Effector CD8-positive, alpha-beta T cell (primary cell): ENCODE data around the gene SHISAL1.

Source experiments
- DNase-seq: peaks from one replicate; lab custom pipeline; 2025; lab: John Stamatoyannopoulos, UW

SHISAL1 gene

DNA sequence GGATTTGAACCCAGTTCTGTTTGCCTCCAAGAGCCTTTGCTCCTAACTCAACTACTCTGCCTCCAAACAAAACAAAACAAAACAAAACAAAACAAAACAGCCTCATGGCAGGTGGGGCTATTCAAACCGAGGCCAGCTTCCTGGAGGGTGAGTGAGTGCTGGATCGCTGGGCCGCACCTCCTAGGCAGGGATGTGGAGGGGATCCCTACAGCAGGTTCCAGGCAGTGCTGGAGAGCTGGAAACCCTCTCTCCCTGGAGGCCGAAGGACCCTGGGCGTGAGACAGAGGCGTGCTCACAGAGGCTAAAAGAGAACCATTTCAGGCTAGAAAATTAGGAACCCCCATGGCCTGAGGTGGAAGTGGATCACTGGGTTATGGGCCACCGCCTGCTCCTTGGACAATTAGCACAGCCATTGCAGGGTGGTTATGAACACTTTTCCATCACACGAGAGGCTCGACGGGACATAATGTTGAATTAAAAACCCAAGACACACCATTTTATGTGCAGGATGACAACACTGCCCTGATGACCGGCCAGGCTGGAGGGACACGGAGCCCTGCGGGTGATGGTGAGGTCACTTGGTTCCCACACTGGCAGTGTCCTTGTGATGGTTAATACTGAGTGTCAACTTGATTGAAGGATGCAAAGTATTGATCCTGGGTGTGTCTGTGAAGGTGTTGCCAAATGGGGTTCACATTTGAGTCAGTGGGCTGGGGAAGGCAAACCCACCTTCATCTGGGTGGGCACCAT is 35.2 kb downstream of the SHISAL1 start:
- DNase-seq: no peak

DNA sequence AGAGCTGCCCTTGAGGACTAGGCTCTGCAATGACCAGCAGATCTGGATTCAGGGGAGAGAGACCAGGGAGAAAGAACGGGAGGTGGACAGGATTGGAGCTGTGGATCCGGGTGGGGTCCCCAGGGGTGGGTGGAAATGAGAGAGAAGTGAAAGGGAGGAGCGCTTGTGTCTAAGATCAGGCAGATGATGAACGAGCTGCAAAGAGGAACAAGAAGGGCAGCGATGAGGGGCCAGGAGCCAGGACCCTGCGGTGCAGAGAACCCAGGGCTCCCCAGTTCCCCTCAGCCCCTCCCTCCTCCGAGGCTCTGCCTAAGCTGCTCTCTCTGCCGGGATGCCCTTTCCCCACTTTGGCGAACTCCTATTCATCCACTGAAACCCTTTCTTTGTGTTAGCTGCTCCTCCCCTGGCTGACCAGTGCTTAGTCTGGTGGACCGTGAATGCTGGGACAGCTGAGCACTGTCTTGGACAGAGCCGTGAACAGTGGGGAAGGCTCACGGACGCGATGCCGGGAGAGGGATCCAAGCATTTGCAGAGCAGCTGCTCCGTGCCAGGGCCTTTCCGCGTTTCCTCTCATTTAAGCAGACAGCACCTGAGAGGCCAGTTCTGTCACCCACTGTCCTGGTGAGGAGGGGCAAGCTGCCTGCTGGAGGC is 35.9 kb downstream of the SHISAL1 start:
- DNase-seq: no peak

DNA sequence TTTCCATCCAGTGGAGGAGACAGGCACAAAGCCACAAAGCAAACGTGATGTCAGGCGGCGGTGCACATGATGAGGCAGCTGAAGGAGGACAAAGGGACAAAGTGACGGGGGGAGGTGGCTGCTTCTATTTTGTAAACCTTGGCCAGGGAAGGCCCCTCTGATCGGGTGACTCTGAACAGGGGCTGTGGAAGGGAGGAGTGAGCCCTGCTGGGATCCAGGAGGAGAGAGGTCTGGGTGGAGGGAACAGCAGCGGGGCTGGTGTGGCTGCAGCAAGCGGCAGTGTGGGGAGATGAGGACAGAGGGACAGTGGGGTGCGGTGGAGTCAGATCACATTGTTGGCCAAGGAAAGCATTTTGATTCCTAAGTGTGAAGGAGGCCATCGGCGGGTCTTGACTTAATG is 36.7 kb downstream of the SHISAL1 start:
- no peak for DNase-seq

DNA sequence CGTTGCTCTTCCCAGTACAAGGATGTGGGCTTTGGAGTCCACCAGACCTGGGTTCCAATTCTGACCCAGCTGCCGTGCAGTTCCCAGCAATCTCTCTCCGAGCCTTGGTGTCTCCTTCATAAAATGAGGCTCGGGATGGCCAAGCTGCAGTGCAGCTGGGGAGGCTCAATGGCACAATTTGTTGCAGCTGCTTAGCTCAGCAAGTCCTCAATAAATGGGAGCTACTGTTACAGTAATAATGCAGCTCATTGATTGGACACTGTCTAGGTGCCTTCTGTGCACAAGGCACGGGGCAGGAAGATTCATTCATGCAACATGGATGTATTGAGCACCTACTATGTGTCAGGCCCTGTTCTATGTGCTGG is 37.1 kb downstream of the SHISAL1 start:
- DNase-seq: no peak

DNA sequence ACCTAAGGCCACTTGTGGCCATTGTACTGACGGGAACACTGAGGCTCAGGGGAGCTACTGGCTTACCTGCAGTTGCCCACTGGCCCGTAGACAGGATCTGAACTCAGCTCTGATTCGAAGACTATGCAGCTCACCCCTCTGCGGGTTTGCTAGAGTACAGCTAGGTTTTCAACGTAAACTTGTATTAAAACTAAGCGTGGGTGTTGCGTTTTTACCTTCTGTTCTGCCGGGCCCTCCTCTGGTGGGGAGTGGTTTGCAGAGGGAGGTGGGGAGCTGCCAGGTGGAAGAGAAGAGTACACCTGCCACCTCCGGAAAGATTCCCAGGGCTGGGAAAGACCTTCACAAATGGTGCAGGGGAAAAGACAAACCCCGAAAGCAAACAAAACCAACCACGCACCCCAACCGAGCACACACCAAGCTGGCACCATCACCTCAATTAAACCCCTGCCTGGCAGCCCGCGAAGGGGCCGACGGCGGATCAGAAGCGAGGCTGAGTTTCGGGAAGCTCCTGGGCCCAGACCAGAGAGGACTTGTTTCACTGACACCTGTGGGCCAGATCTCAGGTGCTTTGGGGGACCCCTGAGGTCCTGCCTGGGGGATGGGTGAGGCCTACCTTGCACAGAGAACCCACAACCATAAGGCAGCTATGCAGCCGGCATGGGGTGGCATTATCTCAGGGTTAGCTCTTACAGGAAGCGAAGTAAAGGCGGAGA is 37.7 kb downstream of the SHISAL1 start:
- DNase-seq: no peak

DNA sequence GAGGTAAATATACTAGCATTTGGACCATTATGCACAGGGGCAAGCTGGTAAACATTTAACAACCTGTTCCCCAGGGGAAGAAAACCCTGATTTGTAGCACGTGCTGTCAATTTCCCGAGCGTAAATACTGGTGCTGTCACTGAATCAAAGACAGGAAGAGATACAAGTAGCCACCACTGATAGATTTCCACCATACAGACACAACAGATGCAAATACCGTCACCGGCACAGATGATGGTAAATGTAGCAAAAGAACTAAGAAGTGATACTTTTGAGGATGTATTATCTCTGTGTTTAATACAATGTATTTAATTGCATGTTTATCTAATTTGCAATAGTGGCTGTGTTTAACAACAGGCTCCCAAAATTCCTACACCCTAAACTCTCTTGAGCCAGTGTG is 39.6 kb downstream of the SHISAL1 start:
- no peak for DNase-seq

DNA sequence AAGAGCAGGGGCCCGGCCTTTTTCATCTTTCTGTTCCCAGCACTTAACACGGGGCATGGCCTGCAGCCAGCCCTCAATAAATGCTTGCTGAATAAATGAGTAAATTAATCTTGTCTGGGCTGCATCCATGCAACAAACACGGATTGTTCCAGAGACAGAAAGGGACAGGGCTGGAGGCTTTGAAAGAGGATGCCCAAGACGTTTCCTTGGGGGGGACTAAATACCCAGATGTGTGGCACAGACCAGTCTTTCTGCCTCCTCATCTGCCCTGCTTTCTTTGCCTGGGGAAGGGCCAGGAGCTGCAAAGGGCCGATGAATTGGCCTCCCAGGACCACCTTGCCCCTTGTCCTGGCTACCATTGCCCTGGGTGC is 40.4 kb downstream of the SHISAL1 start:
- DNase-seq: no peak

DNA sequence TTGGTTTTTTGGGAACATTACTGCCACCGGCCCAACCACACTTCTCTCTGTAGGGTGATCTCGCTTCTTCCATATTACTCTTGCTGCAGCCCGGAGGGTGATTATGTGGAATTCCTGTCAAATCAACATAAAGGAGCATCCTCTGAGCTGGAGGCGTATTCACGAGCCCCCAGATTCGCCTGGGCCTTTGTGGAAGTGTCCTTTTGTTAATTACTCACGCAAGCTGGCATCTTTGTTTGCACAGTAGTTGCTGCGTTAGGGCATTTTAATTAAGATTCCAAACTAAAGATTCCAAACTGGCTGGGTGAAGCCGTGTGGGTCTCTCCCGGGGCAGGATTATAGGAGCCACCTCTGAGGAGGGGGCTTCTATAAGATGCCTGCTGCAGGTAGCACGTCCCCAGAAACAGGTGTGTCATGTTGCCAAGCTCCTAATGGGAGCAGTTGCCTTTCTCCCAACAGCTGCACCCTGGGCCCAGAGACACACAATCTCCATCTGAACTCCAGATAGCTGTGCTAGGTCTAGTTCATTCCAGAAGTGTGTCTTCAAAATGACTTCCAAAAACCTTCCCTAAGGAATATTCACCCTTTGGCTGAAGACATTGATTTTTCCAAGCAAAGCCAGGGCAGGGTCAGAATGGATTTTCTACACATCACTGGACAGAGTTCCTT is 40.9 kb downstream of the SHISAL1 start:
- DNase-seq: no peak

DNA sequence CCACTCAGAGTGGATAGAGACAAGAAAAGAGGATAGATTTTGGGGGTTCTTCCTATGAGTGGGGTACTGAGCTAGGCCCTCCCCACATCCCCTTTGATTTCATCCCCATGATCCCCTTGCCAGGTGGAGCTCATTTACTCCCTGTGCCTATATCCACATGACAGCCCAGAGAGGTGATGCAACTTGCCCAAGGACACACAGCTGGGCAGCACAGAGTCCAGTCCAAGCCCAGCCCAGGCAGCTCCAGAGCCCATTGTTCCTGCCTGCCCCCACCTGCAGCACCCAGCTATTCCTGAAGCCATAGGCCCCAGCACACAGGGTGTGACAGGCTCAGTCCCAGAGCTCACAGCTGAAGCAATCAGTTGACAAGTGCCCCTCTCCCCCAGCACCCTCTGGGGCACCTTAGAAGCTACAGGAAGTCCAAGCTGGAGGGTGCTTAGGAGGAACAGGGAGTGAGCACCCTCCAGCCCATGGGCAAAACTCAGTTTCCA is 41.7 kb downstream of the SHISAL1 start:
- no peak for DNase-seq

DNA sequence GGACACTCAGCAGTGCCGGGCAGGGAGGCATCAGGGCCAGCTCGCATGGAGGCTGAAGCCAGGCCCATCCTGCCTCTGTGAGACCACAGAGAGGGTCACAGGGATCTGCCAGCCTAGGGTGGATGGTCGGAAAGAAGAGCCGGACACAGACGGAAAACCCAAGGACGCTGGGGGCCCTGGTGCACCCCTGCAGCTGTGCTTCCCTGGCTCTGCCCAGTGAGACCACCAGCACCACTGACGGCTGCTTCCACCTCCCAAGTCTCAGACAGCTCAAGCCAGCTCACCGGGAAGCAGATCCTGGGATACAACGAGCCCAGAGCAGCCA is 42.2 kb downstream of the SHISAL1 start:
- DNase-seq: no peak

DNA sequence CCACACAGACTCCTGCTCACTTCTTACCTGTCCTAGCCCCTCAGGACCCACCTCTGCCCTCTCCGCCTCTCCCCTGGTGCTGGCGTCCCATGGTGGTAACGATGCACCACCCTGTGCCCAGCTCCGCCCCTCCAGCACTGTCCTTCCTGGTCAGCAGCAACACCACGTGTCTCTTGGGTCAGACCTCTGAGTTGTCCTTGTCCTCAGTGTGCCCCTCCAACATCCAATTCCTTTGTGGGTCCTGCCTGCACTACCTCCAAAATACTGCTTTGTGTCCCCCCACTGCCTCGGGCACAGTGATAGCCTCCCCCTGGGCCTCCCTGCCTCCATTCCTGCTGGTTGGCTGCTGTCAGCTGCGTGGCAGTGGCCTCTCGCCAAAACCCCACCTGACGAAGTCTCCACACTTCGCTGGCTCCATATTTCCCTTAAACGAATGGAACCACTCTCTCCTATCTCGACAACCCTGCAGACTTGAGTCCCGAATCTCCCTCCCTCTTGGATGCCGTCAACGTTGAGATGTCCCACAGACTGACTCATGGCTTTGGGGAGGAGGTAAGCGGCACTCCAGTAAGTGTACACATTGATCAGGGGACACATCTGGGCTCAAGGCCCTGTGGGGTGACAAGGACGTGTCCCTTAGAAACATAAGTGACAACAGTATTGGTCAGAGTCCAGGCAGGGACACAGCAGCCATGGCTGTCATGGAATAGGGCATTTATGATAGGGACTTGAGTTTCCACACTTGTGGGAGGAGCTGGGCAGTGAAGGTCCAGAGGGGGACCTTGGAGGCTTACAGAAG is 42.8 kb downstream of the SHISAL1 start:
- DNase-seq: no peak

DNA sequence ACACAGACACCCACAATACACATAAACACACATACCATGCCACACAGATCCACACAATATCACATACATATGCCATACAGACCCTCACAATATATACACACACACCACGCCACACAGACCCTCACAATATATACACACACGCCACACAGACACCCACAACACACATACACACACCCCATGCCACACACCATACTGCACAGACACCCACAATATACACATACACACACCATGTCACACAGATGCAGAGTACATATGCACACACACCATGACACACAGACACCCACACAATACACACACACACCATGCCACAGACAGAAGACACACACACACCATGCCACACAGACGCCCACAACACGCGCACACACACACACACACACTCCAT is 43.6 kb downstream of the SHISAL1 start:
- no peak for DNase-seq

DNA sequence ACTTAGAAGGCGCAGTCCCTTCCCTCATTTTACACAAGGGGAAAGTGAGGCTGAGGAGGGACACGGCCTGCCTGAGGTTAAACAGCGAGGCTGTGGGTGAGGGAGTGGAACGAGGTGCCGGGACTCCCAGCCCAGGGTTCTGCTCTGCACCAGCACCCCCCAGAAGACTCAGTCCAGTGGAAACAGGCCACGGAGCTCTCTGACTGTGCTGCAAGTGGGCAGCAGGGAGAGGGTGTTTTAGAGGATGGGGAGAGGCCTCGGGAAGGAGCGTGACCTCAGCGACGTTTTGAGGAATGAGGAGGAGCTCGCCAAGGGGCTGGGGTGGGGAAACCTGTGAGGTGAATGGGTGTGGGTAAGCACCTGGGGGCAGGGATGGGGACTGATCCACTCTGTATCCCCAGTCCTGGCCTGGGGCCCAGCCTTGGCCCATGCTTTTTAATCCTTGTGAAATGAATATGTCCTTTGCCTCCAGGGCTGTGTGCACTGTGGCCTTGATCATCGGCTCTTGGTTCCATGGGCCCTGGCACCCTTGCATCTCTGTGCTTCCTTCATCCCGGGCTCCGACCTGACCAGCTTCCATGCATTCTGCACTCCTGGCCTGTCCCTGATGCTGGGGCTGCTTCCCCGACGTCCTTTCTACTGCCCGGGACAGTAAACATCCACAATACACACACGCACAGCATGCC is 44.2 kb downstream of the SHISAL1 start:
- DNase-seq: no peak

DNA sequence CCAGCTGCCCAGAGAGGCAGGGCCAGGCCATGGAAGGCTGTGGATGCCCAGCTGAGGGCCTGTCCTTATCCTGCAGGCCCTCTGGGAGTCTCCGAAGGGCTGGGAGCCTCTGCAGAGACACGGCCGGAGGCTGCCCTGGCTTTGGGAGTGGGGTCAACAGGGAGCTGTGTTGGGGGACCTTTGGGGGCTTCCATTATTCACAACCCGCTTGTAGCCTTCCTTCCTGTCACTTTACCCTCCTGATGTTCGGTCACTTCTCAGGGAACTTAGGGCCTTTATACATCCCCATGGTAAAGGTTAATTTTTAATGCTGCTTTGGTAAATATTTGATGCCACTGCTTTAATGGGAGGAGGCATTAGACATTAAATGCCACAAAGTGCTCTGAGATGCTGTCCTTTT is 44.9 kb downstream of the SHISAL1 start:
- DNase-seq: no peak

DNA sequence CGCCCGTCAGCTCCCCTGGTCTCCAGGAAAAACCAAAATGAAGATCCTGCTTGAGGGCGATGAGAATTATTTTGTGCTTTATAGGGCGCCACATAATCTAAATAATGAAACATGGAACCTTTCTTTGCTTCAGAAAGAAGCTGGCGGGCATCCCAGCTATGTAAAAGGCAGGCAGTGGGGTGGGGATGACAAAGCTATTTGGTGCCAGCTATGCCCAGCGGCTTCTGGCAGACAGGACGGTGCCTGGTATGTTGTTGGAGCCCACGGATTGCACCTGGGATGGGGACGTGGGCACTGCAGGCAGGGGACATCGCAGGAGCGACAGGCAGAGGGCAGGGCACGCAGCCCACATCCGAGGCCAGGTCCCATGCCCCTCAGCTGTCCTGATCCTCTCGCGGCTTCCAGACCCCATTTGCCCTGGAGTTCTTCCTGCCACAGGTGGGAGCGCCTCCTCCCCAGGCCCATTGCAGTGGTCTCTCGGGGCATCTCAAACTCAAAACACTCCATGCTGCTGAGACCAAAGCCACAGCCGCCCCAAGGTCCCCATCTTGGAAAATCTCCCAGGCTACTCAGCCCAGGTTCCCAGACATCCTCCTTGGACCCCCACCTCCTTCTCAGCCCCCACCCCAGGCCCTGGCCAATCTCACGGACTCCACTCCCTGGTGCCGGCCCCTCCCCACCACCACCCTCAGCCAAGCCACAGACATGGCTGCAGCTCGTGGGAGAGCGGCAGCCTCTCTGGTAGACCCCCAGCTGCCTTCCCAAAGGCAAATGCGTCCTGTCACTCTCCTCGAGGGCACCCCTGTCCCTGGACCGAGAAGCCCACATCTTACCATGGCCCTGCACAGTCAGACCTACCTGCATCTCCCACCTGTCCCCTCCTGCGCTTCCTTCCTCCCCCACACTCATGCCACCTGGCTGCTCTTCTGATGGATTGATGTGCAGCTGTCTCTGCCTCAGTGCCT is 45.7 kb downstream of the SHISAL1 start:
- no peak for DNase-seq

DNA sequence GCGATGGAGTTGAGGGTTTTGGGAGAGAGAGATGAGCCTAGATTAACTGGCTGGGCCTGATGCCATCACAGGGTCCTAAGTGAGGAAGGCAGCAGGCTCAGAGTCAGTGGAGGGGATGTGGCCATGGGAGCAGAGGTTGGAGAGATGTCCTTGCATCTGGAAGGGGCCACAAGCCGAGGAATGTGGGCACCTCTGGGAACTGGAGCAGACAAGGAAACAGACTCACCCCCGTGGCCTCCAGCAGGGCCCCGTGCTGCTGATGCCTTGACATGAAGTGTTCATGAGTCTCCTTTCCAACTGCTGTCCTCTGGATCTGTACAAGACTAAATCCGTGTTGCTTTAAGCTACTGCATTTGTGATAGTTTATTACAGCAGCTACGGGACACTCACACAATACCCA is 49.2 kb downstream of the SHISAL1 start:
- no peak for DNase-seq

DNA sequence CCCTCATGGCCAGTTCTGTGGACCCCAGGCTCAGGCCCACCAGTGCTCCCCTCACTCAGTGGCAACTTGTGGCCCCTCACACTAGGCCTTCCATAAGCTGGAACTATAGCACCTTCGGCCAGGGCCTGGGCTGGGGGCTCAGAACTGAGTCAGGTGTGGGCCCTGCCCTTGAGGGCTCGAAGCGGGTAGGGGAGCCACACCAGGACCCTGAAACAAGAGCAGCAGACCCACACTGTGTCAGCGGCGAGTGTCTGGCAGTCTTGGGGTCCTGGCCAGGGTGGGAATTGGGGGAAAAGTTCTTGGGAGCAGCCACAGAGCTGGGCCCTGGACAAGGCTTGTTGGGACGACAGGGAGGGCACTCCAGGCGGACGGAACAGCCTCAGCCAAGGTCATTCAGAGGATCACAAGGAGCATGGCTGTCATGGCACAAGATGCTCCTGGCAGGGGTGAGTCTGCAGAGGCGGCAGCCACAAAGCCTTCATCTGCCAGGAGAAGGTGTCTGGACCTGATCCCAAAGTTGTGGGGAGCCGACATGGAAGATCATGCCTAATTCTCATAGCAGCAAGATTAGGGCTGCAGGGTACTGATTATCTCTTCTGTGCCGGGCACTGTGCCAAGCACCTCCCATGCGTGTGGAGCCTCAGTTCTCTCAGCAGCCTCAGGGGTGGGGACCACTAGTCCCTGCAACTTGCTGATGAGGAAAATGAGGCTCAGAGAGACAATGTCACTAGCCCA is 50.7 kb downstream of the SHISAL1 start:
- DNase-seq: no peak

DNA sequence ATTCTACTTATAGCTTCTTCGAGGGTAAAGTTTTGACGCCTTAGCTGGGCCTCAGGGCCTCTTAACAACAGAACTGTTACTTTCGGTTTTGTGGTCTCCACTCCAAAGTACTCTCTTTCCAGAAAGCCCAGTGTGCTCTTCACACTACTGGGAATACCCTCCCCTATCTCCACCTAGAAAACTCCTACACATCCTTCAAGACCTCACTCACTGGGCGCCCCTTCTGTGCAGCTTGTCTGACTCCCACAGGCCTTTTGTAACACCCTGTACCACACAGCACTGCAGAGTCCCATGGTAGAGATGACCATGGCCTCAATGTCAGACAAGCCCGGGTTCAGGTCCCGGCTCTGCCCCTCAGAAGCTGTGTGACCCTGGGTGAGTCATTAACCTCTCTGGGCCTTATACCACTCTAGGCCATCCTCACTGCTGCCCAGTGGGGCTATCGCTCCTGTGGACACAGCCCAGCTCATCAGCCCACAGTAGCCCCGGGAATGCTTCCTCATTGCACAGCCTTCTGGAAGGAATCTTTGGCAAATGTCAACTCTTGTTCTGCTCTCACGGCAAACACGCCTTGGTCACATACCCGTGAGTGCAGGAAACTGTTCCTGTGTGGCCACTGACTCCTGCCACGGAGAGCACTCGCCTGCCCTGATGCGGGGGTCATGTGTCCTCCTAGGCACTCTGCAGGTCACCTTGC is 51.4 kb downstream of the SHISAL1 start:
- no peak for DNase-seq
